Cardiac muscle cell (in vitro differentiated cells and primary cell): ENCODE data around the gene ARHGAP6. TPM values are rescaled to one million over a fixed set of nuclear protein-coding genes. Genes with fewer than 3 reads are reported as not detected.
A peak's percentile ranks its signal among the peaks of the same experiment; 100 is the strongest.

ENCODE experiments used
- DNase-seq, 2 donors: peaks; one replicate each; pipeline versions ENCODE4 v3.0.0 to v3.0.0-alpha.2; 2010 to 2017; ENCODE audit warnings: low read depth in 1 of 2, low spot score in 1 of 2
- H3K27ac ChIP-seq: fragments of 200-600 bp; sonication (generic); 2 replicates; pipeline ENCODE4 v1.5.1; 2016
- H3K27me3 ChIP-seq: fragments of 200-600 bp; sonication (generic); 2 replicates; pipeline ENCODE4 v1.6.0; 2016; ENCODE audit warnings: control low read depth
- H3K36me3 ChIP-seq: fragments of 200-600 bp; sonication (generic); 2 replicates; pipeline ENCODE4 v1.5.1; 2016; ENCODE audit warnings: control low read depth
- H3K4me1 ChIP-seq: fragments of 200-600 bp; sonication (generic); 2 replicates; pipeline ENCODE4 v1.8.1; 2017; ENCODE audit warnings: low read depth, mild to moderate bottlenecking, mixed run types
- H3K4me3 ChIP-seq: fragments of 200-600 bp; sonication (generic); 2 replicates; pipeline ENCODE4 v1.5.1; 2016; ENCODE audit warnings: mild to moderate bottlenecking
- H3K9me3 ChIP-seq: fragments of 200-600 bp; sonication (generic); 2 replicates; pipeline ENCODE4 v1.5.1; 2017; ENCODE audit warnings: low read depth, mild to moderate bottlenecking, control low read depth
- polyA plus RNA-seq: library from polyadenylated mRNA; unstranded; fragments of >200 nt; fragmentation: Nextera tagmentation; extraction: Ambion mirVana; gene quantifications from 2 replicates; pipeline ENCODE4 v1.2.1, GENCODE V29; 2016
- total RNA-seq: library from RNA; depleted of rRNA; stranded (reverse); fragments of >200 nt; gene quantifications from 2 replicates; pipeline ENCODE4 v1.2.3, GENCODE V29; 2016
- TF ChIP-seq, protein P1 (sequence below): IDR thresholded peaks from 2 replicates; pipeline ENCODE4 v1.5.1; 2012; ENCODE audit warnings: low read depth, mild to moderate bottlenecking, low read length

Gene ARHGAP6
- total and polyA plus RNA-seq, 2 experiments from 2014 or later: 10.5 to 45.0 TPM

DNA sequence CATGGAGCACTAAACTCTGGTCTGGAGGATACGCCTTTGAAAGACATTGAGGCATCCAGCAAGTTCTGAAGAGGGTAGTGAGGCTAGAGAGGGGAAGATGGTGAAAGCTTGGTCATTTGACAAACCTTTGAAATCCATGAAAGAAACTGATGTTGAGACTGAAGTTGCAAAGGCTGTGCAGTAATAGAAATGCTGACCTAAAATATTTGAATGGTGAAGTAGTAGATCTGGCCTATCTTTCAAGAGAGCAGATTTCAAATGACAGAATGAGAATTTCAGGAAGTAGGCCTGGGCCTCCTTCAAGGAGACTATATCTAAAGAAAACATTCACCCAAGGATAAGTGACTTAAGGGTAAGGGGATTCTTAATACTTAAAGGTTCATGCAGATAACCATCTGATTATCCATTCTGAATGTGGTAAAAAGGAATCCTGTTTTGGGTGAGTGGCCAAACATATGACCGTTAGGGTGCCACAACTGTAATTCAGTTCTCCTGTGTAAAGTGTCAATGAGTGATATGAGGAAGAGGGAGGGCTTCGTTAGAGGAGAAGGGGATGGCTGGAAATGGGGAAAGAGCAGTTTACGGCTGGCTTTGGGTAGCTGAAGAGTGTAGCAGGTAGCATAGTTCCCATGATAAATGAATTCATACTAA, 310.3 kb downstream of the ARHGAP6 start:
- TF ChIP-seq, protein P1, sequence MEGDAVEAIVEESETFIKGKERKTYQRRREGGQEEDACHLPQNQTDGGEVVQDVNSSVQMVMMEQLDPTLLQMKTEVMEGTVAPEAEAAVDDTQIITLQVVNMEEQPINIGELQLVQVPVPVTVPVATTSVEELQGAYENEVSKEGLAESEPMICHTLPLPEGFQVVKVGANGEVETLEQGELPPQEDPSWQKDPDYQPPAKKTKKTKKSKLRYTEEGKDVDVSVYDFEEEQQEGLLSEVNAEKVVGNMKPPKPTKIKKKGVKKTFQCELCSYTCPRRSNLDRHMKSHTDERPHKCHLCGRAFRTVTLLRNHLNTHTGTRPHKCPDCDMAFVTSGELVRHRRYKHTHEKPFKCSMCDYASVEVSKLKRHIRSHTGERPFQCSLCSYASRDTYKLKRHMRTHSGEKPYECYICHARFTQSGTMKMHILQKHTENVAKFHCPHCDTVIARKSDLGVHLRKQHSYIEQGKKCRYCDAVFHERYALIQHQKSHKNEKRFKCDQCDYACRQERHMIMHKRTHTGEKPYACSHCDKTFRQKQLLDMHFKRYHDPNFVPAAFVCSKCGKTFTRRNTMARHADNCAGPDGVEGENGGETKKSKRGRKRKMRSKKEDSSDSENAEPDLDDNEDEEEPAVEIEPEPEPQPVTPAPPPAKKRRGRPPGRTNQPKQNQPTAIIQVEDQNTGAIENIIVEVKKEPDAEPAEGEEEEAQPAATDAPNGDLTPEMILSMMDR: no peak
- DNase-seq: no peak
- H3K36me3 ChIP-seq: no peaks in the 10 kb centered on the region
- no peak overlapping the region for H3K27ac ChIP-seq
- H3K4me3 ChIP-seq: no peak overlapping the region
- H3K27me3 ChIP-seq: no peaks in the 10 kb centered on the region
- no peaks in the 10 kb centered on the region for H3K9me3 ChIP-seq
- H3K4me1 ChIP-seq: no peaks in the 10 kb centered on the region

DNA sequence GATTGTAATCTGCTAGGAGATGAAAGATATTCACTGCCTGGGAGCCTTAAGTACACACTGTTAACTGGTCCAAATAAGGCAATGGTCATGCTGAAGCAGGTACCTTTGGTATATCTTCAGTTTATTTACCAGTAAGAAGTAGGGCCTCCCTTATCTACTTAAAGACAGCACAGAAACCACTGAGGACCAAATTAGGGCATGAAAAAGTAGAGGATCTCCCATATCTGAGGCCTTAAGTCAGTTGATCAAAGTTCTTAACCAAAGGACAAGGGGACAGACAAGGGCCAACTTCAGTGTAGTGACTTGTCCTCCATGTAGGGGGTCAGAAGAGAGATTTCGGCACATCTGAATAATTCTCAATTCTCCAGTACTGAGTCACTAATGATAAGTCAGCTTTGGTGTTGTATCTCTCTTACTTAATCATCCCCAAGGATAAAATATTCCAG, 313.4 kb downstream of the ARHGAP6 start:
- no peaks in the 10 kb centered on the region for H3K36me3 ChIP-seq
- H3K4me1 ChIP-seq: no peaks in the 10 kb centered on the region
- TF ChIP-seq, protein P1: no peak
- no peaks in the 10 kb centered on the region for H3K9me3 ChIP-seq
- H3K4me3 ChIP-seq: no peak overlapping the region
- H3K27me3 ChIP-seq: no peaks in the 10 kb centered on the region
- peak overlapping the region; percentile 46 for H3K27ac ChIP-seq
- DNase-seq: peak in 1 of 2 donors; percentile 9

DNA sequence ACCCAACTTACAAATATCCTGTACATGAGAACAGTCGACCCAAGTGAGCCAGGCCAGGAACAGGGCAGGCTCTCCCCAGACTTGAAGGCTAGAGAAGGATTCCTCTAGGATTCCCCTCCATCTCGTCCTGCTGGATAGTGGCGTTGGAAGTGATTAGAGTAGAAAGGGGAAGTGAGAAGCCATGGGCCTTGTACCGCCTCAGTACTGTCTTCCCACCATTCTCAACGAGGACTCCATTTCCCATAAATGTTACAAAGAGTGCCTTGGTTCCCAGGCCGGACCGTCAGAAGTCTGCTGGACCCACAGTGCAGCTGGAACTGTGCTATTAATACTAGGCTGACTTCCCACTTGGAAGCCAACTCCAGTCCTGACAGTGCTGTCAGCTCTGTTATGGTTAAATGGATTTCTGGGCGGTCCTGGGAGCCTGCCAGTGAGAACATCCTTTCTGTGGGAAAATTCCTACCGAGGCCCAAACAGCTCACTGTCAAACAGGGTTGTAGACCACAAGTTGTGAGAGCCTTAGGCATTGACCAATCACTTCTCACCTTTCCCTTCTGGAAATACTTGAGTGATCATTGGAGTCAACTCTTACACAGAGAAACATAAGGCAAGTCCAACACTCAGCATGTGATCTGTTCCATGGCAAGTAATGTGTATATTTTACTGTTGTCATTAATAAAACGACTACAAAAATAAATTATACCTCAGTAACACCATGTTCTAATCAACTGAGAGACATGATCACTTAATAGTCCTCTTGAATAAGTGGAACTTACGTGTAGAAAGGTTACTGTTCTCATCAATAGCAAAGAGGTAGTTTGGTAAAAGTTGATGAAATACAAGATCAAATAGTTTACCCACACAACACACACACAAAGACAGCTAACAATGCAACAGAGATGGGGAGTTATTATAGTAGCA, 314.1 kb downstream of the ARHGAP6 start:
- Histone ChIP-seq H3K9me3 (no peaks in the 10 kb centered on the region), H3K36me3 (no peaks in the 10 kb centered on the region), H3K4me3 (no peak overlapping the region), H3K27ac (peak overlapping the region; percentile 46), H3K4me1 (no peaks in the 10 kb centered on the region), H3K27me3 (no peaks in the 10 kb centered on the region)
- TF ChIP-seq, protein P1: no peak
- peak; percentile 6 to 87 for DNase-seq

DNA sequence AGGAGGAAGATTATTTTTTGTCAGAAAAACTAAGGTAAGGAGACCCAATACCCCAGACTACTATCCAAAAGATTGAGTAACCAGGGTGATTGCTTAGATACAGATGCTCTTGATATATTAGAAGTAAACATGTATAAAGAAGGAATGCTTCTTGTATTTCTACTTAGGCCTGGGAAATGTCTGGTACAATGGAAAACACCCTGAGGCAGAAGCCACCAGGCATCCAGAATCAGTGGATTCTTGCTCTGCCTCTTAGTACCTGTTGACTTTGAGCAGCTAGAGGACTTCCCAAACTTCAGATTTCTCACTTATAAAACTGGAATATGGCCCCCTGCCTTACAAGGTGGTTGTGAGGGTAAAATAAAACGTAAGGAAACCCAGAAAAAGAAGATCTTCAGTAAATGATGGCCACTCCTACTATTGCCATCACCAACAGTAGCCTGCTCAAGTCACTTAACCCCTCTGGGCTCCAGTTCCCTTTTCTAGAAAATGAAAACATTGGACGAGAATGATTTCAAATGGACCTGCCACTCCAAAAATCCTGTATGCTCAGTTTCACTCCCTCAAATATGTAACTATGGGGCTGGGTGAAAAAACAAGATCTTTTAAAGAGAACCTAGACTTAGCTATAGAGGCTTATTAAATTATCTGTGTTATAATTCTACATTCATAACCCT, 315.9 kb downstream of the ARHGAP6 start:
- H3K4me3 ChIP-seq: no peak overlapping the region
- H3K27ac ChIP-seq: no peak overlapping the region
- no peak for DNase-seq
- TF ChIP-seq, protein P1: no peak
- no peaks in the 10 kb centered on the region for H3K9me3 ChIP-seq
- H3K36me3 ChIP-seq: no peaks in the 10 kb centered on the region
- H3K4me1 ChIP-seq: no peaks in the 10 kb centered on the region
- no peaks in the 10 kb centered on the region for H3K27me3 ChIP-seq

DNA sequence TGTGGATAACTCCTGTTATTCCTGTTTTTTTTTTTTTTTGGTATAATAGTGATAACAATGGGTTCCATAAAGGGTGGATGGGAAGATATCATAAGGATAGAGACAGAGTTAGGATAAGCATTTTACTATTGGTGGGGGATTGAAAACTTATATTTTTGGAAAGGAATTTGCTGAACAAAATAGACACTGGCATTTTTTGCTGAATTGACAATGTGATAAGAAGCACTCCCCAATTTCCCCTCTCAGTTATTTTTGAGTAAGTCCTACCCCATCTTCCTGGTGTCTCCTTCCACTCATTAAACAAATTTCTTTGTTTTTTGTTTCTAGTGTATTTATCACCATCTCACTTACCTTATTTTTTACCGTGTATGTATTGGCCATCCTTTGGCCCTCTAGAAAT, 316.7 kb downstream of the ARHGAP6 start:
- H3K4me1 ChIP-seq: no peaks in the 10 kb centered on the region
- TF ChIP-seq, protein P1: no peak
- no peak for DNase-seq
- no peaks in the 10 kb centered on the region for H3K27me3 ChIP-seq
- H3K27ac ChIP-seq: no peak overlapping the region
- H3K4me3 ChIP-seq: no peak overlapping the region
- no peaks in the 10 kb centered on the region for H3K9me3 ChIP-seq
- no peaks in the 10 kb centered on the region for H3K36me3 ChIP-seq
